GM04503 (cell line): Measurements from ENCODE around the gene NELL2.

ENCODE experiments used
- DNase-seq: peaks from one replicate; pipeline ENCODE4 v3.0.0-alpha.2; 2012; ENCODE audit warnings: low read depth

NELL2 gene

GRCh38 chr12:44616402-44616801, 259.7 kb downstream of the NELL2 start:
- no peak for DNase-seq

- no peak for DNase-seq
Observed at GRCh38 chr12:44611538-44611937, 264.6 kb downstream of the NELL2 start.

GRCh38 chr12:44603701-44604100, 272.4 kb downstream of the NELL2 start:
- no peak for DNase-seq

- DNase-seq: no peak
Observed at GRCh38 chr12:44592626-44593025, 283.5 kb downstream of the NELL2 start.

GRCh38 chr12:44589697-44590096, 286.4 kb downstream of the NELL2 start:
- no peak for DNase-seq

- DNase-seq: no peak
Observed at GRCh38 chr12:44588651-44589050, 287.5 kb downstream of the NELL2 start.

GRCh38 chr12:44584625-44585024, 291.5 kb downstream of the NELL2 start:
- DNase-seq: no peak

- no peak for DNase-seq
Observed at GRCh38 chr12:44582521-44582920, 293.6 kb downstream of the NELL2 start.

GRCh38 chr12:44581642-44582242, 294.4 kb downstream of the NELL2 start:
- DNase-seq: no peak

GRCh38 chr12:44574586-44574985, 301.5 kb downstream of the NELL2 start:
- DNase-seq: no peak

- DNase-seq: no peak
Observed at GRCh38 chr12:44573723-44574122, 302.4 kb downstream of the NELL2 start.

- DNase-seq: no peak
Observed at GRCh38 chr12:44571006-44571550, 305.0 kb downstream of the NELL2 start.

GRCh38 chr12:44570036-44570583, 306.0 kb downstream of the NELL2 start:
- no peak for DNase-seq

GRCh38 chr12:44565163-44565562, 311.0 kb downstream of the NELL2 start:
- DNase-seq: no peak

GRCh38 chr12:44563486-44563885, 312.6 kb downstream of the NELL2 start:
- DNase-seq: no peak

- no peak for DNase-seq
Observed at GRCh38 chr12:44558340-44559100, 317.6 kb downstream of the NELL2 start.

- no peak for DNase-seq
Observed at GRCh38 chr12:44555454-44555853, 320.7 kb downstream of the NELL2 start.

GRCh38 chr12:44551631-44552030, 324.5 kb downstream of the NELL2 start:
- DNase-seq: no peak

- DNase-seq: no peak
Observed at GRCh38 chr12:44550377-44550776, 325.7 kb downstream of the NELL2 start.

- DNase-seq: no peak
Observed at GRCh38 chr12:44546060-44546459, 330.1 kb downstream of the NELL2 start.

GRCh38 chr12:44544018-44544417, 332.1 kb downstream of the NELL2 start:
- no peak for DNase-seq

- DNase-seq: no peak
Observed at GRCh38 chr12:44542716-44543115, 333.4 kb downstream of the NELL2 start.

- DNase-seq: no peak
Observed at GRCh38 chr12:44537354-44537753, 338.8 kb downstream of the NELL2 start.
